ENCODE measurements around the gene TBX2.

Gene TBX2

DNA sequence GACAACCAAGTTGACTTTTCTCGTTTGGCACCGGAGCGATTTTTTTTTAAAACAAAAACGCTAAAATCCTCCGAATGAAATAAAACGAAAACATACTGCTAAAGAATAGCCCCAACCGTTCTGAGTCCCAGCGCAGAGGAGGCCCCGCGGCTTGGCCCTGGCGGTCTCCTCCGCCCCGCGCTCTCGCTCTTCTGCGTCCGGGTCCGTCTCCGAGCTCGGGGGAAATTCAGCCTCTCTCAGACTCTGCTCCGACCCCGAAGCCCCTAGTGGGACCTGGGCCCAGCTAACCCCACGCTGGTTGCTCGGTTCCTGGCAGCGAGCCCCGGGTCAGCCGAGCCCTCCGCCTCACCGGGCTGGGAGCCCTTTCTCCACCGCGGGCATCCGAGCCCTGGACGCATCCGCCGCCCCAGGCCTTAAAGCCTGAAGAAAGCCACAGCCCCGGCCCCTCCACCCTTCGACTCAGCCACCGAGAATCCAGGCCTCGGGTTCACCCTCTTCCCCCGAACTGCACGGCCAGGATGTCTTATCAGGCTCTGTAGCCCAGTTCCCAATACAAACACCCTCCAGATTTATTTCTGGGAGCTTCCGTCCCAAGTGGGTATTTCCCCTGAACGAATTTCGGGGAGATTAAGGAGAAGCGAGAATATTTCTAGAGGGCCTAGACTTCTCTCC, 1.2 kb downstream of the TBX2 start:
- Histone ChIP-seq H4K20me1 (ENCODE audit: insufficient read depth, low read length, poor library complexity, severe bottlenecking) (no peaks in the 10 kb centered on the region), H3K4me1 (ENCODE audit: insufficient read depth, low read length, poor library complexity, severe bottlenecking) (no peaks in the 10 kb centered on the region), H3K9ac (ENCODE audit: low read depth, low read length, poor library complexity, severe bottlenecking) (no peak overlapping the region), H3K36me3 (ENCODE audit: insufficient read depth, low read length) (no peaks in the 10 kb centered on the region), H3K9me3 (ENCODE audit: insufficient read depth, low read depth, low read length) (no peaks in the 10 kb centered on the region), H3K9me2 (replicated peaks; ENCODE audit: low read depth, low read length) (no peaks in the 10 kb centered on the region), H3K79me2 (ENCODE audit: insufficient read depth, low read length) (no peaks in the 10 kb centered on the region), H3F3A (ENCODE audit: low read depth) (no peaks in the 10 kb centered on the region), H3K4me3 (ENCODE audit: low read length, poor library complexity, severe bottlenecking) (no peak overlapping the region), H2AFZ (ENCODE audit: low read length) (no peak overlapping the region), H3K27me3 (ENCODE audit: insufficient read depth, low read length, poor library complexity, severe bottlenecking) (no peaks in the 10 kb centered on the region), H3K4me2 (ENCODE audit: low read depth, low read length, poor library complexity, severe bottlenecking) (no peak overlapping the region)
- TF ChIP-seq EZH2phosphoT487 (IDR thresholded peaks at IDR 0.05; ENCODE audit: borderline replicate concordance): no peak
- TF ChIP-seq, protein P1, sequence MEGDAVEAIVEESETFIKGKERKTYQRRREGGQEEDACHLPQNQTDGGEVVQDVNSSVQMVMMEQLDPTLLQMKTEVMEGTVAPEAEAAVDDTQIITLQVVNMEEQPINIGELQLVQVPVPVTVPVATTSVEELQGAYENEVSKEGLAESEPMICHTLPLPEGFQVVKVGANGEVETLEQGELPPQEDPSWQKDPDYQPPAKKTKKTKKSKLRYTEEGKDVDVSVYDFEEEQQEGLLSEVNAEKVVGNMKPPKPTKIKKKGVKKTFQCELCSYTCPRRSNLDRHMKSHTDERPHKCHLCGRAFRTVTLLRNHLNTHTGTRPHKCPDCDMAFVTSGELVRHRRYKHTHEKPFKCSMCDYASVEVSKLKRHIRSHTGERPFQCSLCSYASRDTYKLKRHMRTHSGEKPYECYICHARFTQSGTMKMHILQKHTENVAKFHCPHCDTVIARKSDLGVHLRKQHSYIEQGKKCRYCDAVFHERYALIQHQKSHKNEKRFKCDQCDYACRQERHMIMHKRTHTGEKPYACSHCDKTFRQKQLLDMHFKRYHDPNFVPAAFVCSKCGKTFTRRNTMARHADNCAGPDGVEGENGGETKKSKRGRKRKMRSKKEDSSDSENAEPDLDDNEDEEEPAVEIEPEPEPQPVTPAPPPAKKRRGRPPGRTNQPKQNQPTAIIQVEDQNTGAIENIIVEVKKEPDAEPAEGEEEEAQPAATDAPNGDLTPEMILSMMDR (conservative IDR thresholded peaks at IDR 0.05; ENCODE audit: low read length): no peak

DNA sequence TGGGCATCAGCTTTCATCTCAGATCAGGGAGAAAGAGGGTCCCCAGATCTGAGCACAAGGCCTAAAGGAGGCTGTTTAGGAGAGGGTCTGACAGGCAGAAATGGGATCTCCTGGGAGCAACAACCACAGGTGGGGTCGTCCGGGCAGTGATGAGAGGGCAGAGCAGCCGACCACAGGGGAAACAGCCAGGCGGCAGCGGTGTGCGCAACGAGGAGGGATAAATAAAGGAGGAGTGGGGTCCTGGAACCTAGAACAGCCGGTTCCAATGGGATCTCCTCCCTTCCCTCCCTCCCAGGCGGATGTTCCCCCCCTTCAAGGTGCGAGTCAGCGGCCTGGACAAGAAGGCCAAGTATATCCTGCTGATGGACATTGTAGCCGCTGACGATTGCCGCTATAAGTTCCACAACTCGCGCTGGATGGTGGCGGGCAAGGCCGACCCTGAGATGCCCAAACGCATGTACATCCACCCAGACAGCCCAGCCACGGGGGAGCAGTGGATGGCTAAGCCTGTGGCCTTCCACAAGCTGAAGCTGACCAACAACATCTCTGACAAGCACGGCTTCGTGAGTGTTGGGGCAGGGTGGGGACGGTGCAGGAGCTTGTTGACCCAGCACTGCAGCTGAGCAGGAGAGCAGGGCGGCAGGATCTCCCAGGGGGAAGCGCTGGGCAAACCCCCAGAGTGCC, 1.9 kb downstream of the TBX2 start:
- no peak overlapping the region for H3K9ac ChIP-seq (ENCODE audit: low read depth, low read length, poor library complexity, severe bottlenecking)
- no peaks in the 10 kb centered on the region for H3K4me1 ChIP-seq (ENCODE audit: insufficient read depth, low read length, poor library complexity, severe bottlenecking)
- no peaks in the 10 kb centered on the region for H3F3A ChIP-seq (ENCODE audit: low read depth)
- H3K36me3 ChIP-seq (ENCODE audit: insufficient read depth, low read length): no peaks in the 10 kb centered on the region
- H2AFZ ChIP-seq (ENCODE audit: low read length): no peak overlapping the region
- H3K9me2 ChIP-seq (replicated peaks; ENCODE audit: low read depth, low read length): no peaks in the 10 kb centered on the region
- no peaks in the 10 kb centered on the region for H3K27me3 ChIP-seq (ENCODE audit: insufficient read depth, low read length, poor library complexity, severe bottlenecking)
- no peaks in the 10 kb centered on the region for H4K20me1 ChIP-seq (ENCODE audit: insufficient read depth, low read length, poor library complexity, severe bottlenecking)
- no peak overlapping the region for H3K4me3 ChIP-seq (ENCODE audit: low read length, poor library complexity, severe bottlenecking)
- no peak overlapping the region for H3K4me2 ChIP-seq (ENCODE audit: low read depth, low read length, poor library complexity, severe bottlenecking)
- H3K9me3 ChIP-seq (ENCODE audit: insufficient read depth, low read depth, low read length): no peaks in the 10 kb centered on the region
- no peaks in the 10 kb centered on the region for H3K79me2 ChIP-seq (ENCODE audit: insufficient read depth, low read length)
- TF ChIP-seq EZH2phosphoT487 (IDR thresholded peaks at IDR 0.05; ENCODE audit: borderline replicate concordance): no peak
- TF ChIP-seq, protein P1 (conservative IDR thresholded peaks at IDR 0.05; ENCODE audit: low read length): no peak

DNA sequence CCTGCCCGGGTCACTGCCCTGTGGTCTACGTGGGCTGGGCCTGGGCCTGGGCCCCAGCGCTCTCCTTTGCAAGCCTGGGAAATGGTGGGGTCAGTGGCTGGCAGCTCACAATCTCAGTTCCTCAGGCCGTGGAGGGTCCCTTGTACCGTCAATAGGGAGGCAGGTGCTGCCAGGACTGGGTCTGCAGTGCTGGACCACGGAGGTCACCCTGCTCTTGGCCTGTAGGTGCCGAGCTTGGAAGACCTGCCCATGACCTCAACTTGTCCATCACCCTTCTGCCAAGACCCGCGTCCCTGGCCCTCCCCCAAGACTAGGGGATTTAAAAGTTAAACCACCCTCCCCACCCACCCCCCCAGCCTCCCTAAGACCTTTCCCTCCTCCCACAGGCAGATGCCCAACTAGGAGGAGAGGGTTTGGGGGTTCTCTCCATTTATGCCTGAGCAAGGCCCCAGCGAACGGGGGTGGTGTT, 2.5 kb downstream of the TBX2 start:
- Histone ChIP-seq H3K4me1 (ENCODE audit: insufficient read depth, low read length, poor library complexity, severe bottlenecking) (no peaks in the 10 kb centered on the region), H4K20me1 (ENCODE audit: insufficient read depth, low read length, poor library complexity, severe bottlenecking) (no peaks in the 10 kb centered on the region), H3K79me2 (ENCODE audit: insufficient read depth, low read length) (no peaks in the 10 kb centered on the region), H2AFZ (ENCODE audit: low read length) (no peak overlapping the region), H3F3A (ENCODE audit: low read depth) (no peaks in the 10 kb centered on the region), H3K9ac (ENCODE audit: low read depth, low read length, poor library complexity, severe bottlenecking) (no peak overlapping the region), H3K9me3 (ENCODE audit: insufficient read depth, low read depth, low read length) (no peaks in the 10 kb centered on the region), H3K27me3 (ENCODE audit: insufficient read depth, low read length, poor library complexity, severe bottlenecking) (no peaks in the 10 kb centered on the region), H3K9me2 (replicated peaks; ENCODE audit: low read depth, low read length) (no peaks in the 10 kb centered on the region), H3K4me2 (ENCODE audit: low read depth, low read length, poor library complexity, severe bottlenecking) (no peak overlapping the region), H3K36me3 (ENCODE audit: insufficient read depth, low read length) (no peaks in the 10 kb centered on the region), H3K4me3 (ENCODE audit: low read length, poor library complexity, severe bottlenecking) (no peak overlapping the region)
- TF ChIP-seq EZH2phosphoT487 (IDR thresholded peaks at IDR 0.05; ENCODE audit: borderline replicate concordance): no peak
- TF ChIP-seq, protein P1 (conservative IDR thresholded peaks at IDR 0.05; ENCODE audit: low read length): no peak
